ENCODE measurements around the gene FTO. TPM values are rescaled to one million over a fixed set of nuclear protein-coding genes. Genes with fewer than 3 reads are reported as not detected.

The FTO gene
- total RNA-seq, 2 donors from 2014 or later: 47.5 to 50.4 TPM

GRCh38 chr16:53826658-53827057 lies 122.7 kb downstream of the FTO start:
- DNase-seq: peak in 2 of 4 donors; percentile 17 to 32
- H3K4me3 ChIP-seq: no peak overlapping the region
- H3K36me3 ChIP-seq (replicated peaks in 1 of 2; ENCODE audit: insufficient read depth in 1 of 2, low read depth in 2 of 2): no peaks in the 10 kb centered on the region
- ATAC-seq: peak; percentile 78
- no peaks in the 10 kb centered on the region for H3K27me3 ChIP-seq
- intact Hi-C loops (cut with DNase I): no loop called here
- H3K4me1 ChIP-seq: peaks cover 69% of the 10 kb centered on the region
- 15 to 17% methylated on average over 3 of the region's 3 CpGs for WGBS, 2 donors
- no peaks in the 10 kb centered on the region for H3K9me3 ChIP-seq
- peak overlapping the region in 3 of 4 donors; percentile 24 to 47 (median 32) for H3K27ac ChIP-seq
- TF ChIP-seq CTCF (IDR thresholded peaks at IDR 0.05) (no peak), POLR2A (IDR thresholded peaks at IDR 0.05) (no peak)

- TF ChIP-seq CTCF (IDR thresholded peaks at IDR 0.05): no peak
- TF ChIP-seq POLR2A (IDR thresholded peaks at IDR 0.05): no peak
- H3K9me3 ChIP-seq: no peaks in the 10 kb centered on the region
- DNase-seq (no peak), ATAC-seq (no peak)
- no peaks in the 10 kb centered on the region for H3K36me3 ChIP-seq (replicated peaks in 1 of 2; ENCODE audit: insufficient read depth in 1 of 2, low read depth in 2 of 2)
- H3K27me3 ChIP-seq: no peaks in the 10 kb centered on the region
- H3K4me3 ChIP-seq: no peak overlapping the region
- 64 to 69% methylated on average over 5 of the region's 5 CpGs for WGBS, 2 donors
- H3K4me1 ChIP-seq: peaks cover 60% of the 10 kb centered on the region
- intact Hi-C loops (cut with DNase I): no loop called here
- H3K27ac ChIP-seq: peak overlapping the region in 2 of 4 donors; percentile 4 to 32
Measured at GRCh38 chr16:53827741-53828140, 123.8 kb downstream of the FTO start.

GRCh38 chr16:53829186-53829747 lies 125.3 kb downstream of the FTO start:
- H3K4me1 ChIP-seq: peaks cover 50% of the 10 kb centered on the region
- intact Hi-C loops (cut with DNase I): no loop called here
- H3K27me3 ChIP-seq: no peaks in the 10 kb centered on the region
- WGBS, 2 donors: 60 to 73% methylated on average over 3 of the region's 3 CpGs
- no peak for TF ChIP-seq POLR2A (IDR thresholded peaks at IDR 0.05)
- no peaks in the 10 kb centered on the region for H3K9me3 ChIP-seq
- H3K27ac ChIP-seq: peak overlapping the region in 2 of 4 donors; percentile 10 to 18
- no peaks in the 10 kb centered on the region for H3K36me3 ChIP-seq (replicated peaks in 1 of 2; ENCODE audit: insufficient read depth in 1 of 2, low read depth in 2 of 2)
- DNase-seq (no peak), ATAC-seq (no peak)
- no peak overlapping the region for H3K4me3 ChIP-seq

GRCh38 chr16:53832896-53833544 lies 129.1 kb downstream of the FTO start:
- Histone ChIP-seq H3K36me3 (replicated peaks in 1 of 2; ENCODE audit: insufficient read depth in 1 of 2, low read depth in 2 of 2) (no peaks in the 10 kb centered on the region), H3K4me1 (peaks cover 32% of the 10 kb centered on the region), H3K27ac (no peak overlapping the region), H3K9me3 (no peaks in the 10 kb centered on the region), H3K4me3 (no peak overlapping the region), H3K27me3 (no peaks in the 10 kb centered on the region)
- no peak for ATAC-seq
- 80 to 96% methylated on average over 9 of the region's 9 CpGs for WGBS, 2 donors
- no peak for DNase-seq
- intact Hi-C loops (cut with DNase I): no loop called here
- TF ChIP-seq CTCF (IDR thresholded peaks at IDR 0.05) (no peak), POLR2A (IDR thresholded peaks at IDR 0.05) (no peak)

GRCh38 chr16:53836142-53836541 lies 132.2 kb downstream of the FTO start:
- Histone ChIP-seq H3K4me1 (peaks cover 35% of the 10 kb centered on the region), H3K9me3 (no peaks in the 10 kb centered on the region), H3K27ac (no peak overlapping the region), H3K27me3 (no peaks in the 10 kb centered on the region), H3K36me3 (replicated peaks in 1 of 2; ENCODE audit: insufficient read depth in 1 of 2, low read depth in 2 of 2) (no peaks in the 10 kb centered on the region), H3K4me3 (no peak overlapping the region)
- no peak for TF ChIP-seq POLR2A (IDR thresholded peaks at IDR 0.05)
- TF ChIP-seq CTCF (IDR thresholded peaks at IDR 0.05): no peak
- ATAC-seq (no peak), DNase-seq (no peak)
- intact Hi-C loops (cut with DNase I): no loop called here
- 91 to 94% methylated on average over 3 of the region's 3 CpGs for WGBS, 2 donors
